Activated CD8-positive, alpha-beta T cell treated with anti-CD3 and anti-CD28 coated beads for 36 hours (primary cell): Measurements from ENCODE around the gene PDSS2. TPM values are rescaled to one million over a fixed set of nuclear protein-coding genes. Genes with fewer than 3 reads are reported as not detected.

Source experiments
- ATAC-seq: fragments of 200-7000 bp; cut with Tn5 transposase; one replicate; pipeline ENCODE4 v1.10.0; 2021; ENCODE audit warnings: mild to moderate bottlenecking, moderate library complexity
- CTCF ChIA-PET: fragments of 350-600 bp; sonication (Branson Sonifier 250); formaldehyde crosslinking; loops from one replicate; lab custom pipeline; 2021; ENCODE audit warnings: antibody characterized with exemption; lab: Charles Lee
- POLR2A ChIA-PET: fragments of 350-600 bp; sonication (Branson Sonifier 250); formaldehyde crosslinking; loops from one replicate; lab custom pipeline; 2021; ENCODE audit warnings: antibody characterized with exemption; lab: Charles Lee
- DNase-seq: peaks from one replicate; pipeline ENCODE4 v3.0.0-alpha.2; 2020
- H3K27ac Mint-ChIP-seq: one replicate; pipeline ENCODE4 v1.8.0; 2021; ENCODE audit warnings: mild to moderate bottlenecking, mixed read lengths
- H3K27me3 Mint-ChIP-seq: one replicate; pipeline ENCODE4 v1.8.0; 2021; ENCODE audit warnings: mixed read lengths
- H3K36me3 Mint-ChIP-seq: one replicate; pipeline ENCODE4 v1.8.0; 2021; ENCODE audit warnings: low read depth, mixed read lengths
- H3K4me1 Mint-ChIP-seq: one replicate; pipeline ENCODE4 v1.8.0; 2021; ENCODE audit warnings: low read depth, mixed read lengths
- H3K4me3 Mint-ChIP-seq: one replicate; pipeline ENCODE4 v1.8.0; 2021; ENCODE audit warnings: mild to moderate bottlenecking, moderate library complexity, mixed read lengths
- H3K9me3 Mint-ChIP-seq: one replicate; pipeline ENCODE4 v1.8.0; 2021; ENCODE audit warnings: mixed read lengths
- intact Hi-C: fragments of 100-400 bp; cut with micrococcal nuclease; formaldehyde crosslinking; loops from one replicate; pipeline ENCODE4 v1.10.0; 2022
- total RNA-seq, 2 experiments: library from RNA; stranded (reverse); gene quantifications; one replicate each; pipeline ENCODE4 v1.2.3, GENCODE V29; 2021
- TF ChIP-seq, protein P1 (sequence below): fragments of 200-600 bp; IDR thresholded peaks from one replicate; pipeline ENCODE4 v1.8.0; 2022; ENCODE audit warnings: antibody characterized with exemption, mild to moderate bottlenecking

The PDSS2 gene
- total RNA-seq, 2 experiments from 2014 or later: 13.2 to 14.8 TPM

DNA sequence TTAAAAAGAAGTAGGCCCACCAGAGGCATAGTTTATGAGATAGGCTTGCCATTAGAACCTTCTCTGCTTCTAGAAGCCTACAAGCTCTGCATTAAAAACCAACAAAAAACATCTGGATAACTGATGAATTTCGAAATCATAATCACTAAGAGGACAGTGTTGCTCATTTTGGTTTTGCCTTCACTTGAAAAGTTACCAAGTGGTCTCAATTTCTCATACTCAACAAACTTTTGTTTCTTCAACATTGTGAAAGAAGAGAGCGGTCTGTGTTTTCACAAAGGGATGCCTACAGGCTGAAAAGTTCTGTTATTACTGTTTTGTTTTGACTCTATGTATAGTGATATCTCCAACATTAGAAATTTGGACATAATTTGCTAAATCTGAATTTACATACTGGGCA is 98.9 kb downstream of the PDSS2 start:
- DNase-seq: no peak
- CTCF ChIA-PET: no interaction called here
- Mint-ChIP-seq H3K9me3 (peaks cover 10% of the 10 kb centered on the region), H3K27me3 (no peaks in the 10 kb centered on the region), H3K4me3 (no peak overlapping the region), H3K27ac (no peak overlapping the region), H3K4me1 (no peaks in the 10 kb centered on the region), H3K36me3 (peaks cover 25% of the 10 kb centered on the region)
- ATAC-seq: no peak
- intact Hi-C loops: no loop called here
- POLR2A ChIA-PET: no interaction called here
- TF ChIP-seq, protein P1, sequence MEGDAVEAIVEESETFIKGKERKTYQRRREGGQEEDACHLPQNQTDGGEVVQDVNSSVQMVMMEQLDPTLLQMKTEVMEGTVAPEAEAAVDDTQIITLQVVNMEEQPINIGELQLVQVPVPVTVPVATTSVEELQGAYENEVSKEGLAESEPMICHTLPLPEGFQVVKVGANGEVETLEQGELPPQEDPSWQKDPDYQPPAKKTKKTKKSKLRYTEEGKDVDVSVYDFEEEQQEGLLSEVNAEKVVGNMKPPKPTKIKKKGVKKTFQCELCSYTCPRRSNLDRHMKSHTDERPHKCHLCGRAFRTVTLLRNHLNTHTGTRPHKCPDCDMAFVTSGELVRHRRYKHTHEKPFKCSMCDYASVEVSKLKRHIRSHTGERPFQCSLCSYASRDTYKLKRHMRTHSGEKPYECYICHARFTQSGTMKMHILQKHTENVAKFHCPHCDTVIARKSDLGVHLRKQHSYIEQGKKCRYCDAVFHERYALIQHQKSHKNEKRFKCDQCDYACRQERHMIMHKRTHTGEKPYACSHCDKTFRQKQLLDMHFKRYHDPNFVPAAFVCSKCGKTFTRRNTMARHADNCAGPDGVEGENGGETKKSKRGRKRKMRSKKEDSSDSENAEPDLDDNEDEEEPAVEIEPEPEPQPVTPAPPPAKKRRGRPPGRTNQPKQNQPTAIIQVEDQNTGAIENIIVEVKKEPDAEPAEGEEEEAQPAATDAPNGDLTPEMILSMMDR: no peak

DNA sequence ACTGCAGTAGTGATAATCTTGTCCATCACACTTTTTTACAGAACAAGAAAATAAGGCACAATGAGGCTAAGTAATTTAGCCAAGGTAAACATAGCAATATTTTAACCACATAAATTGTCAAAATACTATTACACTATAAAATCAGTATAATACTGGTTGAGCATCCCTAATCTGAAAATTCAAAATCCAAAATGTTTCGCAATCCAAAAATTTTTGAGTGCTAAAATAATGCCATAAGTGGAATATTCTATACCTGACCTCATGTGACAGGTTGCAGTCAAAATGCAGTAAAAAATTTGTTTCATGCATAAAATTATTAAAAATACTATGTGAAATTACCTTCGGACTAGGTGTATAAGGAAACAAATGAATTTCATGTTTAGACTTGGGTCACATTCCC is 101.5 kb downstream of the PDSS2 start:
- Mint-ChIP-seq H3K4me1 (peaks cover 3% of the 10 kb centered on the region), H3K27ac (no peak overlapping the region), H3K4me3 (no peak overlapping the region), H3K27me3 (no peaks in the 10 kb centered on the region), H3K9me3 (peaks cover 1% of the 10 kb centered on the region), H3K36me3 (peaks cover 7% of the 10 kb centered on the region)
- CTCF ChIA-PET: no interaction called here
- TF ChIP-seq, protein P1: no peak
- ATAC-seq (no peak), DNase-seq (no peak)
- intact Hi-C loops: no loop called here
- POLR2A ChIA-PET: no interaction called here

DNA sequence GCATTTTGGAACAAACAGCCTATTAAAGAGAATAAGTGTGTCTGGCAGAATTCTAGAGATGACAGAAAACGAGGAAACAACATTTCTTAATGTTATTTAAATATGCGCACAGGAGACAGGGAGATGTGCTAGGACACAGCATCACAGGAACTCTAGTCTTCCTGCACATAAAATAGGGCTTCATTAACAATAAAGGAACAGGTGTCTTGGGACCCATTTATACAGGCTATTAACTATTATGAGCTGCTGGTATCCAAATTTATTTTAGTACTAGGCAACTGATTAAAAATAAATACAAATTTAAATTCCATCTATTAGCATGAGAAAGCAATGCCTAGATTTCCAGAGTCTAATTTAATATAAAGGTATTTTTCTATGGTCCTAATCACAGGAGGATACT is 102.3 kb downstream of the PDSS2 start:
- TF ChIP-seq, protein P1: no peak
- peaks cover under 1% of the 10 kb centered on the region for H3K36me3 Mint-ChIP-seq
- no peaks in the 10 kb centered on the region for H3K9me3 Mint-ChIP-seq
- no peaks in the 10 kb centered on the region for H3K27me3 Mint-ChIP-seq
- H3K27ac Mint-ChIP-seq: no peak overlapping the region
- ChIA-PET CTCF (no interaction called here), POLR2A (no interaction called here)
- DNase-seq (no peak), ATAC-seq (no peak)
- intact Hi-C loops: no loop called here
- no peak overlapping the region for H3K4me3 Mint-ChIP-seq
- H3K4me1 Mint-ChIP-seq: peaks cover 3% of the 10 kb centered on the region

DNA sequence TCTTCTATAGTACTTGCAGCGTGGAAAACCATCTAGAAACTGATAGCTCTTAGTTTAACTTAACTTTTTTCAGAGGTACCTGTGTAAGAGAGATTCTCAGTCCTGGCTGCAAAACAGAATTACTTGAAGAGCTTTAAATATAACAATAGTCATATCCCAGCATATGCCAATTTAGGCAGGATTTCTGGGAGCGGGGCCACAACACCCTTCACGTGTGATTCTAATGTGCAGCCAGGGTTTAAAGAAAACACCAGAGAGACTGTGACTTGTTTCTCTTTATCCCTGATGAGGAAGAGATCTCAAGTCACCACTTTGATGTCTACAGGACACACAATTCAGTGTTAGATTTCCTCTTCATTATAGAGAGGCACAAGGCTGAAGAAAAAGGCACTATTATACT is 103.7 kb downstream of the PDSS2 start:
- H3K4me3 Mint-ChIP-seq: no peak overlapping the region
- no peaks in the 10 kb centered on the region for H3K9me3 Mint-ChIP-seq
- H3K4me1 Mint-ChIP-seq: peaks cover 3% of the 10 kb centered on the region
- DNase-seq: no peak
- TF ChIP-seq, protein P1: no peak
- H3K27me3 Mint-ChIP-seq: no peaks in the 10 kb centered on the region
- no peaks in the 10 kb centered on the region for H3K36me3 Mint-ChIP-seq
- intact Hi-C loops: no loop called here
- ChIA-PET POLR2A (no interaction called here), CTCF (no interaction called here)
- H3K27ac Mint-ChIP-seq: no peak overlapping the region
- ATAC-seq: no peak

DNA sequence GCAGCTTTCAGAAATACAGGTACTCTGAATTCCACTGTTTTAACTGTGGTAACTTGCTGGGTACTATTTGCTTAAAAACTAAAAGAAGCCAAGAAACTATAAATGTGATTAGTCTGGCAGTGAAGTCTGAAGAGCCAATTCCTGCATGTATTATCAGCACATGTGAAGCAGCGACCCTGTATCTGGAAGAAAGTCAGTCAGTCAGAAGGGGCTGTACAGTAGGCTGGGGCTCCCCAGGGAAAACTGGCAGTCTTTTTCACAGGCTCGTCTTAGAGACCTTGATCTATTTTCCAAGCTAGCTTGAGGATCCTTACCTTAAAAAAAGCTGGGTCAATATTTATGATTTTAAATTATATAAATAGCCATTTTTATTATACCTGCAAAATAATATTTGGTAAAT is 104.9 kb downstream of the PDSS2 start:
- TF ChIP-seq, protein P1: no peak
- ATAC-seq: no peak
- Mint-ChIP-seq H3K36me3 (peaks cover 2% of the 10 kb centered on the region), H3K27ac (no peak overlapping the region), H3K9me3 (no peaks in the 10 kb centered on the region), H3K4me1 (peaks cover 3% of the 10 kb centered on the region), H3K4me3 (no peak overlapping the region), H3K27me3 (no peaks in the 10 kb centered on the region)
- intact Hi-C loops: no loop called here
- no peak for DNase-seq
- ChIA-PET CTCF (no interaction called here), POLR2A (interaction anchor here (0.6 kb wide), 1 partner anchor 80 kb away, joined by 3 read pairs; no protein-coding TSS in a partner anchor)
